ENCODE measurements around the gene TOX3.

Gene TOX3

DNA sequence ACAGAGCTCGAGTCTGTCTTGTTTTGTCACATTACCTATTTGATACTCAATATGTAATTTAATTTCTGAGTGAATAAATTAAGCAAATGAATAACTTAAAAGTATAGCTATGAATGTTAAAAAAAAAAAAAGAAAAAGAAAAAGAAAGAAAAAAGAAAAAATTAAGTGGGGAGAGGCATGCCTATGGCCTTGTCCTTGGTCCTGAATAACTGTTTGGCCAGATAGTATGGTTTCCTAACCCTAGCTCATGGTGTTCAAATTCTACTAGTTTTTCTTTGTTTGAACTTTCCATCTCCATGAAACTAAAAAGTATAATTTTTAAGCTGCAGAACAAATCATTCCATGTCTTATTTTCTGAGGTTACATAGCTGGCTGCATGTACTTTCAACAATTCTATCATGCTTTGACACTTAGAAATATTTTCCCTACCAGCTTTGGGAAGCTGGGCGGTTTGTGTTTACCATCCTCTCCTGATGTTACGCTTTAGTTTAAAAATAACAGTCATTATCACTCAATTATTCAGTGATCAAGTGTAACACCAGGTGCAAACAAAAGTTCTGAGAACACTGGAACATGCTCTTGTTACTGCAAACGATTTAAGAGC is 31.8 kb downstream of the TOX3 start:
- TF ChIP-seq, protein P1, sequence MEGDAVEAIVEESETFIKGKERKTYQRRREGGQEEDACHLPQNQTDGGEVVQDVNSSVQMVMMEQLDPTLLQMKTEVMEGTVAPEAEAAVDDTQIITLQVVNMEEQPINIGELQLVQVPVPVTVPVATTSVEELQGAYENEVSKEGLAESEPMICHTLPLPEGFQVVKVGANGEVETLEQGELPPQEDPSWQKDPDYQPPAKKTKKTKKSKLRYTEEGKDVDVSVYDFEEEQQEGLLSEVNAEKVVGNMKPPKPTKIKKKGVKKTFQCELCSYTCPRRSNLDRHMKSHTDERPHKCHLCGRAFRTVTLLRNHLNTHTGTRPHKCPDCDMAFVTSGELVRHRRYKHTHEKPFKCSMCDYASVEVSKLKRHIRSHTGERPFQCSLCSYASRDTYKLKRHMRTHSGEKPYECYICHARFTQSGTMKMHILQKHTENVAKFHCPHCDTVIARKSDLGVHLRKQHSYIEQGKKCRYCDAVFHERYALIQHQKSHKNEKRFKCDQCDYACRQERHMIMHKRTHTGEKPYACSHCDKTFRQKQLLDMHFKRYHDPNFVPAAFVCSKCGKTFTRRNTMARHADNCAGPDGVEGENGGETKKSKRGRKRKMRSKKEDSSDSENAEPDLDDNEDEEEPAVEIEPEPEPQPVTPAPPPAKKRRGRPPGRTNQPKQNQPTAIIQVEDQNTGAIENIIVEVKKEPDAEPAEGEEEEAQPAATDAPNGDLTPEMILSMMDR (IDR thresholded peaks at IDR 0.05; ENCODE audit: extremely low read depth, insufficient read depth, missing control alignments): no peak
- DNase-seq (ENCODE audit: low spot score): no peak
- in situ Hi-C loops (cut with MboI; ENCODE audit: low pct_unique_long_range_greater_than_20kb, low sequenced_read_pairs, unreplicated experiment): no loop called here

DNA sequence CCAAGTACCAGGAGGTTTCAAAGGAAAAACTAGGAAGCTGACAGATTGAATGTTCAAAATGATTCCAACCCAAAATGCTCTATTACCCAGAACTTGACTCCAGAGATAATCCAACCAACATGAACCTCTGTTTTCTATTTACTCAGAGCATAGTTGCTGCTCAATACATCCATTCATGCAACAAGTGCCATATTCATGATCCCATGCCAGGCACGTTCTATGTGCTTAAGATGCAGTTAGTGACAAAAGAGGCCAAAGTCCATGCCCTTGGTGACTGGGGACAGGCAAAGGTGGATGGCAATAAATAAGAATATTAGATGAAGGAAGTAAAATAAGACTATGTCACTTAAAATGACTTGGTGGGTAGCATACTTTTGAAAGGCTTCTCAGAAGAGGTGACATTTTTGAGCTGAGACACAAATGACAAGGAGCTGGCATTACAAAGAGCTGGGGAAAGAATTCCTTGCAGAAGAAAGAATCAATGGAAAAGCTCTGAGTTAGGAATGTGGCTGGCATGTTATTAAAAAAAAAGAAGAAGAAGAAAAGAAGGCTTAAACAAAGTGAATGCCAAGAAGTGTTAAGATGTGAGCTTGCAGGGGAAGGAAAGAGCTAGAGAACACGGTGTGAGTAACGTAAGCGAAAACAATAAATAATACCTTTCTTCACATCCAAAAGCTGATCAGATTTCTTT is 34.5 kb downstream of the TOX3 start:
- DNase-seq (ENCODE audit: low spot score): no peak
- in situ Hi-C loops (cut with MboI; ENCODE audit: low pct_unique_long_range_greater_than_20kb, low sequenced_read_pairs, unreplicated experiment): no loop called here
- TF ChIP-seq, protein P1 (IDR thresholded peaks at IDR 0.05; ENCODE audit: extremely low read depth, insufficient read depth, missing control alignments): no peak

DNA sequence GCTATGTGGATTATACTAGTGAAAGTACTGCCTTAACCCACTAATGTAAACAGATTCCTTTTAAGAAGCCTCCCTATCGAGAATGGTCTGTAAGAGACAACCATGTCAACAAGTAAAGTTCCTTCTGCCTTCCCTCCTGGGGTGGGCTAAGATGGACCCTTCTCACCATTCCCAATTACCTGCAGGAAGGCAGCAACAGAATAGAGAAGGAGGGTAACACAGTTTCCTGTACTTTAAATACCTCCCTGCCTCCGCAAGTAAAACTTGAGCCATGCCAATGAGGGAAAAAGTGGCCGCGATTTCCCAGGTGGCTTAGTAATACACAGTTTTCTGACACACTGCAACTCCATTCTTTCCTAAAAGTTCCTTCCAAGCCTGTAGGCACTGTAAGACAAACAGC is 45.2 kb downstream of the TOX3 start:
- in situ Hi-C loops (cut with MboI; ENCODE audit: low pct_unique_long_range_greater_than_20kb, low sequenced_read_pairs, unreplicated experiment): no loop called here
- no peak for DNase-seq (ENCODE audit: low spot score)
- TF ChIP-seq, protein P1 (IDR thresholded peaks at IDR 0.05; ENCODE audit: extremely low read depth, insufficient read depth, missing control alignments): no peak

DNA sequence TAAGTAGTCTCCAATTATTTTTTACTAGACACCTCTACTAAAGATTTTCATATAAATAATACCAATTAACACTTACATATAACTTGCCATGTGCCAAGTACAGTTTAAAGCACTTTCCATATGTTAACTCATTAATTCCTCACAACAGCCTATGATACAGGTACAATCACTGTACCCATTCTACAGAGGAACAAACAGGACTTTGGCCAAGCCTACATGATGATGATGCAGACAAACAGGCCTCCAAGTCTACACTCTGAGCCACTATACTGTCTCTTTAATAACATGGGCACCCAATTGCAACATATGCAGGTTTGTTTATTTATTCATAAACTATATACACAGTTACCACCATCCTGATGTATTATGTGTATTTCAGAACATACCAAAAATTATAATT is 46.0 kb downstream of the TOX3 start:
- in situ Hi-C loops (cut with MboI; ENCODE audit: low pct_unique_long_range_greater_than_20kb, low sequenced_read_pairs, unreplicated experiment): no loop called here
- TF ChIP-seq, protein P1 (IDR thresholded peaks at IDR 0.05; ENCODE audit: extremely low read depth, insufficient read depth, missing control alignments): no peak

DNA sequence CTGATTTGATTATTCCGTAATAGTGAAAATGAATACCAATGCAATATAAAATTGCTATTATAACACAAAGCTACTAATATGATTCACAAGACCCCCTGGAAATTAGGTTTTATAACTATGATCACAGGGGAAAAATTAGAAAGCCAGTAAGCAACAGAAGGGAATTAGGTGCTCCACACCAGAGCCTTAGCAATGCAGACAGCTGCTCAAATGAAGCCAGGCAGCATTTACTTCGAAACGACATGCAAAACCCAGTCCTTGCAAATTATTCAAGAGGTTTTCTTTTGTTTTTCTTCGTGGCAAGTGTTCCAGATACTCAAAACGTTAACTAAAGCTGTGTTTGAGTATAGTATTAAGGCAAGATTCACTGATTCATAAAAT is 47.9 kb downstream of the TOX3 start:
- TF ChIP-seq, protein P1 (IDR thresholded peaks at IDR 0.05; ENCODE audit: extremely low read depth, insufficient read depth, missing control alignments): no peak
- DNase-seq (ENCODE audit: low spot score): no peak
- in situ Hi-C loops (cut with MboI; ENCODE audit: low pct_unique_long_range_greater_than_20kb, low sequenced_read_pairs, unreplicated experiment): no loop called here

More for the DNA sequence above, 46.0 kb downstream of the TOX3 start:
- no peak for DNase-seq (ENCODE audit: low spot score)

DNA sequence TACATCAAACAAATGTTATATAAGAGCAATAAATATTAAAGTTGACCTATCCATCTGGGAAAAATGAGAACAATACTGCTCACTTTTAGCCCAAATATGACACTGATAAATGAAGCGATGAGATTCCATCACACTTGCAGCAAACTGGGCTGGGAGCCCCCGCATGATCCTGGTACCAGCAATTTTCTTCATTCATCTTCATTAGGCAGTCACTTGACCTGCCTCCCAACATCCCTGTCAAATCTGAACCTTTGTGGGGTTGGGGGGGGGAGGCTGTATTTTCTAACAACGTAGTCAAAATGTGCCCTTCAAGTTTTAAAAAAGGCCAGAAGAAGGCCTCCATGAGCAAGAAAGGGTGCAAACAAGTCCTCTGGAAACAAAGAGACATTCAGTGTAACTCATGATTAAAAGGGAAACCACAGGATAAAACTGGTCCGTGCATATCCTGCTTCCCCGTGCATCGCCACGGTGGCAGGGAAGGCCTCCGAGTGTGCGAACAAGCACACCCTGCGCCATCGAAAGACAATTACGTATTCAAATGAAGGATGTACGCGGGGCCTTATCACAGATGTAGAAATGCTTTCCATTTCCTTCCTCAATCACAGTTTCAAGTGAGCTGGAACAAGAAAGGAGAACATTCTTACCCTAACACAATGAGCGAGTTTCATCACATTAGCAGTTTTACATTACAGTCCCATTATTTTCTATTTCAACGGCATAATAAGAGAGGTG is 48.4 kb downstream of the TOX3 start:
- in situ Hi-C loops (cut with MboI; ENCODE audit: low pct_unique_long_range_greater_than_20kb, low sequenced_read_pairs, unreplicated experiment): no loop called here
- TF ChIP-seq, protein P1 (IDR thresholded peaks at IDR 0.05; ENCODE audit: extremely low read depth, insufficient read depth, missing control alignments): no peak
- DNase-seq (ENCODE audit: low spot score): no peak

Data from GM13977 (cell line).